Sigmoid colon (tissue), 4 donors: Measurements from ENCODE around the gene TRAIP.

Experiments used
- EP300 ChIP-seq, 4 donors: sonication (generic); formaldehyde crosslinking; IDR thresholded peaks; one replicate each; pipeline ENCODE4 v1.6.1; 2017; ENCODE audit warnings: antibody characterized with exemption in 4 of 4
- POLR2A ChIP-seq, 2 donors: fragments of 450-650 bp; IDR thresholded peaks; one replicate each; pipeline ENCODE4 v1.6.1; 2016; ENCODE audit warnings: antibody characterized with exemption in 2 of 2, mild to moderate bottlenecking in 2 of 2, moderate library complexity in 2 of 2
- TF ChIP-seq, protein P1 (sequence below), 4 experiments: fragments of 450-650 bp in 3 of 4; fragments of 200-600 bp in 1 of 4; IDR thresholded peaks; one replicate each; pipeline ENCODE4 v1.5.1; 2016 to 2019; ENCODE audit warnings: antibody characterized with exemption in 4 of 4, mild to moderate bottlenecking in 3 of 4, moderate library complexity in 2 of 4

DNA sequence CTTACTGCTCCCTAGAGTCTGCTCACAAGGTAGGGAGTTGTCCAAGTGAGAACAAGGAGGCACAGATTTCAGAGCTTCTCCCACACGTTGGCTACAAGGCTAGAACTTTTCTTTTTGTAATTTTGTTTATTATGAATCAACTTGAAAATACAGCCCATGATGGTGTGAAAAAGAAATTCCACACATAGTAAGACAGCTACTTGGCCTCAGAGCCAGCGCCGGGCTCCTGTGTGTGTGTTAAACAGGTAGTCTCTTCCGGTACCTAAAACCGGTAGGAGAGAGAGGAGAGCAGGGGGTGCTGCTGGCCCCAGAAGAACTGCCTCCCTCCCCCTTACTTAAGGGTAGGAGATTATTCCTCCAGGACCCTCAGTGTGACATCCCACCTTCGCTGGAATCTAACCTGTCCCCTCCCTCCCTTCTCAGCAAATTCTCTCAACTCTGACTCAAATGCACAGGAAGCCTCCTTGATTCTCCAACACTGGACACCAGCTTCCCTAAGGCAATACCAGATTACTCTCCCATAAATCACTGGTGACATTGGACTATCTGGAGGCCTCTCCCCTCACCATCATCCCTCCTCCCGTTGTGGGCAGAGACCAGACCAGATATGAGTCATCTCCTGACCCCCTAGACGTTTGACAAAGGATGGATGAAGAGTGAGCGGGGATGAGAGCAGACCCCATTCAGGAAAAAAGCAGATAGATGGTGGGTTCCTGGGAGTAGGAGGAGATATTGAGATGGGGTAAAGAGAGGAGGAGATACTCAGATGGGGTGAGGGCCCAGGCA lies 65.5 kb downstream of the TRAIP start:
- TF ChIP-seq EP300 (IDR thresholded peaks at IDR 0.05) (no peak), POLR2A (IDR thresholded peaks at IDR 0.05) (no peak)
- TF ChIP-seq, protein P1, sequence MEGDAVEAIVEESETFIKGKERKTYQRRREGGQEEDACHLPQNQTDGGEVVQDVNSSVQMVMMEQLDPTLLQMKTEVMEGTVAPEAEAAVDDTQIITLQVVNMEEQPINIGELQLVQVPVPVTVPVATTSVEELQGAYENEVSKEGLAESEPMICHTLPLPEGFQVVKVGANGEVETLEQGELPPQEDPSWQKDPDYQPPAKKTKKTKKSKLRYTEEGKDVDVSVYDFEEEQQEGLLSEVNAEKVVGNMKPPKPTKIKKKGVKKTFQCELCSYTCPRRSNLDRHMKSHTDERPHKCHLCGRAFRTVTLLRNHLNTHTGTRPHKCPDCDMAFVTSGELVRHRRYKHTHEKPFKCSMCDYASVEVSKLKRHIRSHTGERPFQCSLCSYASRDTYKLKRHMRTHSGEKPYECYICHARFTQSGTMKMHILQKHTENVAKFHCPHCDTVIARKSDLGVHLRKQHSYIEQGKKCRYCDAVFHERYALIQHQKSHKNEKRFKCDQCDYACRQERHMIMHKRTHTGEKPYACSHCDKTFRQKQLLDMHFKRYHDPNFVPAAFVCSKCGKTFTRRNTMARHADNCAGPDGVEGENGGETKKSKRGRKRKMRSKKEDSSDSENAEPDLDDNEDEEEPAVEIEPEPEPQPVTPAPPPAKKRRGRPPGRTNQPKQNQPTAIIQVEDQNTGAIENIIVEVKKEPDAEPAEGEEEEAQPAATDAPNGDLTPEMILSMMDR (IDR thresholded peaks at IDR 0.05) = no peak
